ENCODE data around the gene DOCK4.

Gene DOCK4

GRCh38 chr7:111705807-111706206 is 500.4 kb downstream of the DOCK4 start:
- DNase-seq, result no peak

DNA sequence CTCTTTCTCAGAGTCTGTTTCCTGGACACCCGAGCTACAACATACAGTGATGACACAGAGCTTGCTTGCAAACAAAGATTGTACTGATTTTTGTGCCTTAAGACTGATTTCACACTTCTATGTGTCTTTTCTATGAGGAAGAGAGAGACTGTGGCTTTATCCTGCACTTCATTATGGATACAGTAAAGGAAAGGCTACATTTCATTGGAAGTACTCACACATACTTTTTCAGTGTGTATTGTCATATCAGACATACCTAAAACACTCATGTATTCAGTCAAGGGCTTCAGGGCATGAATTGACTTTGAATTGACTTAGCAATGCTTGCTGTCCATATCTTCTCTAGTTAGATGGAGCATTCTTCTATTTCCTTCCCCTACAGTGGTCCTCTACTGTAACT is 508.4 kb downstream of the DOCK4 start:
- no peak for DNase-seq

DNA sequence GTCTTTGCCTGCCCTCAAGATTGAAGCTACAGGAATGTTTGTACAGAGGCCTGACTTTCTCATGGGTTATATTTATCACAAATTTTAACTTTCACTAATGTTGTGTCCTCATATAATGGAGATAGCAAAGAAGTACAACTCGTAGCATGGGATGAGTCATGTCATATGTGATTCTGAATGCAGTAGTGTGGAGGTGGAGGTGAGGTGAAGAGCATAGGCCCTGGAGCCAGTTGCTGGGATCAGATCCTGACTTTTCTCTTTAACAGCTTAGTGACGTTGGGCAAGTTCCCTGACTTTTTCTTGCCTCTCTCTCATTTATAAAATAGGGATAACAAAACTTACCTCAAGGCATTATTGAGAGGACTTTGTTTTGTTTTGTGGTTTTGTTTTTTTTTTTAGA is 511.8 kb downstream of the DOCK4 start:
- DNase-seq, result no peak

DNA sequence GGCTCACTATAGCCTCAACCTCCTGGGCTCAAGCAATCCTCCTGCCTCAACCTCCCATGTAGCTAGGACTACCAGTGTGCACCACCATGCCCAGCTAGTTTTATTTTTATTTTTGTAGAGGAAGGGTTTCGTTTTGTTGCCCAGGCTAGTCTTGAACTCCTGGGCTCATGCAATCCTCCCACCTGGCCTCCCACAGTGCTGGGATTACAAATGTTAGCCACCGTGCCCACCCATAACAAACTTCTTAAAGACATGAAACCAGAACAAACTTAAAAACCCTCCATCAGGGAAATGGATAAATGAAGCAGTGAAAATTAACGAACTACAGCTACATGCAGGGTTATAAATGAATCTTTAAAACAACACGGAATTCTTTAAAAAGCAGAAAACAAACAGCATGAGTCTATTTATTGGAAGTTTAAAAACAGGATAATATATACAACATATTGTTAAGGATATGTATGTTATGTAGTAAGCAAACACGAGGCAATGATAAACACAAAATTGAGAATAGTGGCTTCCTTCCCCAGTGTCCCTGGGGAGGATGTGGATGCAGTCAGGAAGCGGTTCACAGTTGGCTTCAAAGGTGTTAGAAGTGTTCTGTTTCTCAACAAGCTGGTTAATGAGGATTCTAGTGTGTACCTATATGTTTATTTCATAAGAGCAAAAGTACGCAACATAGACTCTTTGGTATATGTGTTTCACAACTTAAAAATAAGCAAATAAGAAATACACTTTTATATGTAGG is 515.7 kb downstream of the DOCK4 start:
- no peak for DNase-seq

GRCh38 chr7:111685349-111685748 is 520.9 kb downstream of the DOCK4 start:
- no peak for DNase-seq

- DNase-seq, result no peak
These were observed 523.4 kb downstream of the DOCK4 start for GRCh38 chr7:111682588-111683340.

GRCh38 chr7:111681242-111681641 is 525.0 kb downstream of the DOCK4 start:
- no peak for DNase-seq

DNA sequence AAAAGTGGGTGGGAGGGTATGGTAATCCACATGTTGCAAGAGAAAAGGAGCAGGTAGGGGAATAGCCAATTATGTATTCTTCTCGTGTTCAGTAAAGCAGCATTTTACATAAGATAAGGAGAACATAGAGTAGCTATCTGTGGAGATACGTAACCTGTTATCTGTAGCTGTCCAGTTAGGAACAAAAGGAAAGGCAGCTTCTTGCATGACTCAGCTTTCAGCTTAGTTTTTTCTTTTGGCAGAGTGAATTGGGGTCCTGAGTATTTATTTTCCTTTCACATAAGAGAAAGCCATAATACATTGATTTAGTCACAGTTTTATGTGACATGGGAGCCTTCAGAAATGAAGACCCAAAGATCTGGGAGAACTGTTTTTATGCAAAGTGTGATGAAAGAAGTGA is 527.2 kb downstream of the DOCK4 start:
- DNase-seq, result no peak

DNA sequence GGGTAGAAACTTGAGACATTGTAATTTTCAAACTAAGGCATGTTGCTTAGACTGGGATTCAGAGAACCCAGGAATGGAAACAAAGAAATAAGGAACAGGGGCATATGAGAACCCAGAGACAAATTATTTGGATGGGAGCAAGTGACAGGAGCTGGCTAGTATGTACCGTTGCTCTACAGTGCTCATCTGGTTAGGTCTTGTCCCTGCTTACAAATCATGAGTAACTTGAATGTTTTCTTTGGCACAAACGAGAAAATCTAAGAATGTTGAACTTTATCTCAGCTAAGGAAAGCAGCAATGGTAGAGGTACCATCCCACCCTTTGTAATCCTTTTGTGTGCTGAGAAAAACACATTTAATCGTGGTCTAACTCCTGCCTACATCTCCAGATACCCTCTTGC is 527.9 kb downstream of the DOCK4 start:
- DNase-seq, result no peak

- no peak for DNase-seq
These were observed 528.4 kb downstream of the DOCK4 start for GRCh38 chr7:111677848-111678247.

GRCh38 chr7:111676811-111677210 is 529.4 kb downstream of the DOCK4 start:
- no peak for DNase-seq

Measured in NCI-H1092 treated with DMSO at 0.1 percent for 48 hours (cell line).